MM.1S (cell line): Measurements from ENCODE around the gene PDZRN4.

Experiments
- EZH2 ChIP-seq: fragments of 300-600 bp; sonication (generic); optimal IDR thresholded peaks from 2 replicates; pipeline ENCODE3; 2017; ENCODE audit warnings: low read depth, mild to moderate bottlenecking, antibody characterized with exemption, low read length, mixed read lengths
- EZH2phosphoT487 ChIP-seq: fragments of 300-600 bp; sonication (generic); IDR thresholded peaks from 2 replicates; pipeline ENCODE4 v1.6.1; 2018; ENCODE audit warnings: antibody characterized with exemption, low read length
- TF ChIP-seq, protein P1 (sequence below): fragments of 300-600 bp; sonication (generic); IDR thresholded peaks from 2 replicates; pipeline ENCODE4 v1.5.1; 2016; ENCODE audit warnings: antibody characterized with exemption, low read length, mixed read lengths

DNA sequence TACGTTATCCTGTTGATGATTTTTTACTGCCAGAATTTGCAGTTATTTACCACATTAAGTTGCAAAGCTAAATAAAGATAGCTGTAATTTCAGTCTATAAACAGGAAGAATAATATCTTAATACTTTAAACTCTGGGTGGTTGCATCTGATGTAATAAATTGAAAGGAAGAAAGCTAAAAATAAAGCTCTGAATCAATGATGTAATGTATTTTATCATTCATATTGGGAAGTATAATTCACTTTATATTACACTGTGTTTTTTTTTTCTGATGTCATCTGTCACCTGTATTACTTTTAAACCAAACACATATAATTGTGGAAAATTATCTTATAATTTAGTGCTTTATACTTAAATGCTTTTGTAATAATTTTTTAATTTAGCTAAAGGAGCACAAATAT is 37.1 kb downstream of the PDZRN4 start:
- TF ChIP-seq, protein P1, sequence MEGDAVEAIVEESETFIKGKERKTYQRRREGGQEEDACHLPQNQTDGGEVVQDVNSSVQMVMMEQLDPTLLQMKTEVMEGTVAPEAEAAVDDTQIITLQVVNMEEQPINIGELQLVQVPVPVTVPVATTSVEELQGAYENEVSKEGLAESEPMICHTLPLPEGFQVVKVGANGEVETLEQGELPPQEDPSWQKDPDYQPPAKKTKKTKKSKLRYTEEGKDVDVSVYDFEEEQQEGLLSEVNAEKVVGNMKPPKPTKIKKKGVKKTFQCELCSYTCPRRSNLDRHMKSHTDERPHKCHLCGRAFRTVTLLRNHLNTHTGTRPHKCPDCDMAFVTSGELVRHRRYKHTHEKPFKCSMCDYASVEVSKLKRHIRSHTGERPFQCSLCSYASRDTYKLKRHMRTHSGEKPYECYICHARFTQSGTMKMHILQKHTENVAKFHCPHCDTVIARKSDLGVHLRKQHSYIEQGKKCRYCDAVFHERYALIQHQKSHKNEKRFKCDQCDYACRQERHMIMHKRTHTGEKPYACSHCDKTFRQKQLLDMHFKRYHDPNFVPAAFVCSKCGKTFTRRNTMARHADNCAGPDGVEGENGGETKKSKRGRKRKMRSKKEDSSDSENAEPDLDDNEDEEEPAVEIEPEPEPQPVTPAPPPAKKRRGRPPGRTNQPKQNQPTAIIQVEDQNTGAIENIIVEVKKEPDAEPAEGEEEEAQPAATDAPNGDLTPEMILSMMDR = no peak
- TF ChIP-seq EZH2 = no peak
- TF ChIP-seq EZH2phosphoT487 = no peak
